H1 (cell line): Measurements from ENCODE around the gene FAM227B. TPM values are rescaled to one million over a fixed set of nuclear protein-coding genes. Genes with fewer than 3 reads are reported as not detected.

ENCODE experiments used
- CTCF ChIA-PET: fragments of 300-600 bp; sonication (Branson Sonifier 250); formaldehyde crosslinking; loops from one replicate; lab custom pipeline; 2021; ENCODE audit not compliant: partially characterized antibody; lab: Charles Lee
- POLR2A ChIA-PET: fragments of 300-600 bp; sonication (Branson Sonifier 250); formaldehyde crosslinking; loops from one replicate; lab custom pipeline; 2021; ENCODE audit warnings: inconsistent platforms; ENCODE audit not compliant: partially characterized antibody; lab: Charles Lee
- DNase-seq, 2 experiments: peaks; one replicate each; pipeline versions ENCODE4 v3.0.0 to v3.0.0-alpha.2; 2010 to 2022; ENCODE audit warnings: low spot score in 2 of 2, low read depth in 1 of 2, mixed read lengths in 1 of 2
- FAIRE-seq: peaks from 2 replicates; lab custom pipeline; 2011; peaks lifted over from hg19 to GRCh38; lab: Jason Lieb, UNC
- H2AFZ ChIP-seq: 2 replicates; pipeline ENCODE4 v1.8.1; 2012; ENCODE audit warnings: low read length, inconsistent platforms
- H2AK5ac ChIP-seq: 2 replicates; pipeline ENCODE4 v1.6.1; 2013; ENCODE audit warnings: low read depth, low read length
- H2BK120ac ChIP-seq: replicated peaks from 2 replicates; pipeline ENCODE3; 2013; ENCODE audit warnings: low read depth, low read length, inconsistent platforms
- H2BK12ac ChIP-seq: 2 replicates; pipeline ENCODE4 v1.6.1; 2013; ENCODE audit warnings: low read depth, low read length
- H2BK15ac ChIP-seq: 2 replicates; pipeline ENCODE4 v1.6.1; 2013; ENCODE audit warnings: low read length
- H2BK20ac ChIP-seq: 2 replicates; pipeline ENCODE4 v1.6.1; 2013; ENCODE audit warnings: low read length
- H2BK5ac ChIP-seq: 2 replicates; pipeline ENCODE4 v1.6.1; 2013; ENCODE audit warnings: low read depth, low read length
- H3K14ac ChIP-seq: 2 replicates; pipeline ENCODE4 v1.6.1; 2013; ENCODE audit warnings: inconsistent platforms; ENCODE audit not compliant: insufficient read length
- H3K18ac ChIP-seq: 2 replicates; pipeline ENCODE4 v1.6.1; 2013; ENCODE audit warnings: low read length; ENCODE audit errors: extremely low read depth
- H3K23ac ChIP-seq: 2 replicates; pipeline ENCODE4 v1.6.1; 2013; ENCODE audit warnings: inconsistent platforms; ENCODE audit not compliant: insufficient read length
- H3K23me2 ChIP-seq: 2 replicates; pipeline ENCODE4 v1.6.1; 2013; ENCODE audit warnings: low read depth, low read length
- H3K27ac ChIP-seq: 2 replicates; pipeline ENCODE4 v1.6.1; 2011; ENCODE audit warnings: low read depth, low read length, inconsistent platforms
- H3K27me3 ChIP-seq, 4 experiments: replicated peaks in 1 of 4; 1 replicate in 1 of 4; 2 replicates in 3 of 4; pipeline versions ENCODE4 v1.6.1 to v1.8.1; 2011 to 2013; ENCODE audit warnings: low read length in 3 of 4, mild to moderate bottlenecking in 3 of 4, inconsistent platforms in 2 of 4, mixed read lengths in 2 of 4, moderate library complexity in 1 of 4; ENCODE audit not compliant: control insufficient read depth in 3 of 4, insufficient read depth in 3 of 4; ENCODE audit errors: extremely low read depth in 1 of 4
- H3K36me3 ChIP-seq, 4 experiments: 2 replicates each; pipeline versions ENCODE4 v1.6.1 to v1.8.1; 2011 to 2013; ENCODE audit warnings: mild to moderate bottlenecking in 4 of 4, low read length in 3 of 4, moderate library complexity in 2 of 4, control low read depth in 1 of 4, inconsistent platforms in 1 of 4; ENCODE audit not compliant: insufficient read depth in 4 of 4, control insufficient read depth in 2 of 4
- H3K4ac ChIP-seq: replicated peaks from 2 replicates; pipeline ENCODE3; 2013; ENCODE audit warnings: low read length, low read depth, mixed read lengths, inconsistent platforms; ENCODE audit not compliant: insufficient read length
- H3K4me1 ChIP-seq, 4 experiments: replicated peaks in 1 of 4; 1 replicate in 1 of 4; 2 replicates in 3 of 4; pipeline versions ENCODE4 v1.6.1 to v1.8.1; 2011 to 2013; ENCODE audit warnings: low read length in 3 of 4, inconsistent platforms in 2 of 4, mixed read lengths in 1 of 4; ENCODE audit not compliant: insufficient read depth in 4 of 4, control insufficient read depth in 3 of 4
- H3K4me2 ChIP-seq, 2 experiments: 2 replicates each; pipeline versions ENCODE4 v1.6.1 to v1.8.1; 2011 to 2013; ENCODE audit warnings: low read depth in 2 of 2, low read length in 2 of 2, control low read depth in 1 of 2, inconsistent platforms in 1 of 2, mild to moderate bottlenecking in 1 of 2; ENCODE audit not compliant: insufficient read depth in 1 of 2
- H3K4me3 ChIP-seq, 4 experiments: fragments of 200-600, 300-600 bp in 1 of 4; sonication (generic), shearing (Covaris generic), sonication (Bioruptor Twin) in 1 of 4; 2 replicates each; pipeline versions ENCODE4 v1.5.1 to v1.8.1; 2011 to 2016; ENCODE audit warnings: low read length in 4 of 4, low read depth in 3 of 4, control low read depth in 2 of 4, inconsistent platforms in 2 of 4, mild to moderate bottlenecking in 2 of 4, mixed read lengths in 1 of 4, moderate library complexity in 1 of 4; ENCODE audit not compliant: insufficient read depth in 2 of 4; ENCODE audit errors: extremely low read depth in 1 of 4
- H3K56ac ChIP-seq: replicated peaks from 2 replicates; pipeline ENCODE3; 2013; ENCODE audit warnings: low read depth, mild to moderate bottlenecking, mixed read lengths, low read length, inconsistent platforms; ENCODE audit not compliant: insufficient read length
- H3K79me1 ChIP-seq: 2 replicates; pipeline ENCODE4 v1.6.1; 2013; ENCODE audit warnings: low read depth, low read length, control low read depth
- H3K79me2 ChIP-seq, 2 experiments: 2 replicates each; pipeline versions ENCODE4 v1.6.1 to v1.8.1; 2012 to 2013; ENCODE audit warnings: low read length in 2 of 2, mild to moderate bottlenecking in 2 of 2, inconsistent platforms in 1 of 2; ENCODE audit not compliant: insufficient read depth in 2 of 2, control insufficient read depth in 1 of 2
- H3K9ac ChIP-seq, 4 experiments: replicated peaks in 1 of 4; 1 replicate in 1 of 4; 2 replicates in 3 of 4; pipeline versions ENCODE4 v1.6.1 to v1.8.1; 2011 to 2013; ENCODE audit warnings: low read depth in 3 of 4, low read length in 3 of 4, control low read depth in 2 of 4, mild to moderate bottlenecking in 2 of 4, moderate library complexity in 2 of 4, inconsistent platforms in 1 of 4; ENCODE audit errors: extremely low read depth in 1 of 4
- H3K9me3 ChIP-seq, 2 experiments: 2 replicates each; pipeline versions ENCODE4 v1.6.1 to v1.8.1; 2012 to 2013; ENCODE audit warnings: mild to moderate bottlenecking in 2 of 2, moderate library complexity in 2 of 2, control low read depth in 1 of 2, inconsistent platforms in 1 of 2, low read depth in 1 of 2, low read length in 1 of 2, mixed read lengths in 1 of 2; ENCODE audit not compliant: insufficient read depth in 2 of 2
- H4K20me1 ChIP-seq, 2 experiments: replicated peaks in 1 of 2; 2 replicates each; pipeline versions ENCODE3 to v1.8.1; 2011 to 2013; ENCODE audit warnings: inconsistent platforms in 2 of 2, low read length in 2 of 2, mild to moderate bottlenecking in 1 of 2; ENCODE audit not compliant: insufficient read depth in 2 of 2, control insufficient read depth in 1 of 2
- H4K5ac ChIP-seq: 2 replicates; pipeline ENCODE4 v1.6.1; 2013; ENCODE audit warnings: low read length, low read depth, mixed read lengths, inconsistent platforms; ENCODE audit not compliant: insufficient read length
- H4K8ac ChIP-seq: 2 replicates; pipeline ENCODE4 v1.8.0; 2013; ENCODE audit warnings: mild to moderate bottlenecking, moderate library complexity, low read length, inconsistent platforms; ENCODE audit not compliant: insufficient read depth; ENCODE audit errors: extremely low read depth
- H4K91ac ChIP-seq: replicated peaks from 2 replicates; pipeline ENCODE3; 2013; ENCODE audit warnings: low read length, mixed read lengths, inconsistent platforms; ENCODE audit not compliant: insufficient read length
- ASH2L ChIP-seq: fragments of 200-600, 300-600 bp; sonication (generic); IDR thresholded peaks from one replicate; pipeline ENCODE4 v1.7.1; 2017; ENCODE audit warnings: low read length
- BCL11A ChIP-seq, 2 experiments: IDR thresholded peaks; one replicate each; pipeline ENCODE4 v1.6.1; 2011; ENCODE audit warnings: low read depth in 2 of 2, low read length in 2 of 2, mild to moderate bottlenecking in 2 of 2
- EZH2 ChIP-seq: fragments of 200-600 bp; sonication (generic); IDR thresholded peaks from 2 replicates; pipeline ENCODE4 v1.7.1; 2012; ENCODE audit warnings: low read depth, mild to moderate bottlenecking, moderate library complexity, low read length, inconsistent platforms; ENCODE audit not compliant: severe bottlenecking
- JUN ChIP-seq: IDR thresholded peaks from 2 replicates; pipeline ENCODE4 v1.6.1; 2011; ENCODE audit warnings: low read depth, mild to moderate bottlenecking, improper control_type of control experiment, low read length
- KDM1A ChIP-seq: fragments of 200-600, 300-600 bp; sonication (generic); IDR thresholded peaks from 2 replicates; pipeline ENCODE4 v1.7.1; 2016; ENCODE audit warnings: mild to moderate bottlenecking, low read length, borderline replicate concordance
- NRF1 ChIP-seq: IDR thresholded peaks from 2 replicates; pipeline ENCODE4 v1.6.1; 2011; ENCODE audit warnings: mild to moderate bottlenecking, low read depth, low read length, improper control_type of control experiment
- SAP30 ChIP-seq: fragments of 300-600 bp; sonication (generic); IDR thresholded peaks from 2 replicates; pipeline ENCODE4 v1.7.1; 2012; ENCODE audit warnings: low read length, moderate library complexity, mild to moderate bottlenecking, inconsistent platforms; ENCODE audit not compliant: insufficient read depth, insufficient replicate concordance
- TAF7 ChIP-seq: optimal IDR thresholded peaks from 2 replicates; pipeline ENCODE3; 2011; ENCODE audit warnings: low read depth, mild to moderate bottlenecking, inconsistent platforms, low read length, moderate library complexity, borderline replicate concordance
- TEAD4 ChIP-seq: IDR thresholded peaks from 2 replicates; pipeline ENCODE4 v1.6.1; 2012; ENCODE audit warnings: low read depth, low read length, inconsistent platforms, mixed read lengths
- polyA plus RNA-seq, 7 experiments: library from polyadenylated mRNA; depleted of rRNA in 3 of 7; stranded (reverse) in 5 of 7; unstranded in 2 of 7; fragments of >200 nt in 5 of 7; fragments of 200-250 nt in 2 of 7; gene quantifications; 1 replicate in 5 of 7; 2 replicates in 1 of 7; 4 replicates in 1 of 7; pipeline versions ENCODE4 v1.2.1 to v1.2.3, GENCODE V29; 2011 to 2013; ENCODE audit warnings: missing spikeins in 2 of 7, mixed read lengths in 2 of 7
- total RNA-seq: library from RNA; stranded (reverse); fragmentation: NEBNext Ultra II Directional; extraction: Animal tissue kit (Norgen Biotek cat#: 25700); gene quantifications from 2 replicates; pipeline ENCODE4 v1.2.1, GENCODE V29; 2021
- TF ChIP-seq, protein P1 (sequence below): IDR thresholded peaks from 2 replicates; pipeline ENCODE4 v1.6.1; 2011; ENCODE audit warnings: low read length, improper control_type of control experiment

The FAM227B gene
- total and polyA plus RNA-seq, 2 of the 8 experiments (the other 6 are each of a cell fraction or from before 2014, with no cell fraction given): 4.0 to 6.5 TPM

GRCh38 chr15:49645941-49646340 is 25.3 kb upstream of the FAM227B start:
- no peak for FAIRE-seq
- Histone ChIP-seq H3K23ac (no peak overlapping the region), H3K9me3 (no peaks in the 10 kb centered on the region), H2AK5ac (no peak overlapping the region), H3K14ac (no peak overlapping the region), H3K79me2 (no peaks in the 10 kb centered on the region), H3K4me2 (no peak overlapping the region), H4K5ac (no peak overlapping the region), H4K91ac (no peak overlapping the region), H4K20me1 (no peaks in the 10 kb centered on the region), H3K23me2 (no peaks in the 10 kb centered on the region), H3K36me3 (no peaks in the 10 kb centered on the region), H3K56ac (no peak overlapping the region), H2BK5ac (no peak overlapping the region), H2BK20ac (no peak overlapping the region), H4K8ac (no peak overlapping the region), H2BK12ac (no peak overlapping the region), H3K4ac (no peak overlapping the region), H3K18ac (no peak overlapping the region), H3K27me3 (no peaks in the 10 kb centered on the region), H2BK15ac (no peak overlapping the region), H2BK120ac (no peak overlapping the region), H3K27ac (no peak overlapping the region), H3K4me3 (no peak overlapping the region), H3K9ac (no peak overlapping the region), H3K4me1 (peaks cover 0 to 2% (median 0%) of the 10 kb centered on the region in 4 experiments; a peak in 2 of 7 replicates), H3K79me1 (no peaks in the 10 kb centered on the region), H2AFZ (no peak overlapping the region)
- no peak for DNase-seq
- TF ChIP-seq JUN (no peak), KDM1A (no peak), ASH2L (no peak), NRF1 (no peak), EZH2 (no peak), TAF7 (no peak), TEAD4 (no peak), SAP30 (no peak), BCL11A (IDR thresholded peaks at IDR 0.05; ENCODE audit: low read depth in 2 of 2, low read length in 2 of 2) (no peak)
- TF ChIP-seq, protein P1, sequence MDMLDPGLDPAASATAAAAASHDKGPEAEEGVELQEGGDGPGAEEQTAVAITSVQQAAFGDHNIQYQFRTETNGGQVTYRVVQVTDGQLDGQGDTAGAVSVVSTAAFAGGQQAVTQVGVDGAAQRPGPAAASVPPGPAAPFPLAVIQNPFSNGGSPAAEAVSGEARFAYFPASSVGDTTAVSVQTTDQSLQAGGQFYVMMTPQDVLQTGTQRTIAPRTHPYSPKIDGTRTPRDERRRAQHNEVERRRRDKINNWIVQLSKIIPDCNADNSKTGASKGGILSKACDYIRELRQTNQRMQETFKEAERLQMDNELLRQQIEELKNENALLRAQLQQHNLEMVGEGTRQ: no peak
- ChIA-PET CTCF (no interaction called here), POLR2A (interaction anchor here (0.6 to 1.2 kb wide), 2 partner anchors 20 to 1828 kb away, joined by 3 to 4 read pairs; no protein-coding TSS in a partner anchor)
